Body of pancreas (tissue), 4 donors: ENCODE measurements around the gene PELO. TPM values are rescaled to one million over a fixed set of nuclear protein-coding genes. Genes with fewer than 3 reads are reported as not detected.
A peak's percentile ranks its signal among the peaks of the same experiment; 100 is the strongest.
"Not testable (repeated sequence)": the region's sequence is repeated elsewhere in the genome, so short reads cannot be mapped to it uniquely, and the experiment has no call there.

Experiments used
- ATAC-seq: fragments of 150-250 bp; one replicate; pipeline ENCODE4 v1.9.1; 2016
- DNase-seq, 4 donors: peaks; one replicate each; pipeline ENCODE4 v3.0.0-alpha.2; 2019
- H3K27ac ChIP-seq, 4 donors: fragments of 200-600 bp; sonication (generic); 1 replicate in 3 of 4; 2 replicates in 1 of 4; pipeline versions ENCODE4 v1.5.1 to v1.6.1; 2016 to 2019; ENCODE audit warnings: mild to moderate bottlenecking in 1 of 4, mixed read lengths in 1 of 4, moderate library complexity in 1 of 4
- H3K27me3 ChIP-seq, 2 donors: fragments of 200-600 bp; sonication (generic); one replicate each; pipeline ENCODE4 v1.6.0; 2016; ENCODE audit warnings: mild to moderate bottlenecking in 1 of 2
- H3K36me3 ChIP-seq, 2 donors: fragments of 200-600 bp; sonication (generic); replicated peaks in 1 of 2; 2 replicates each; pipeline ENCODE4 v1.5.1; 2016; ENCODE audit warnings: low read depth in 2 of 2; ENCODE audit not compliant: insufficient read depth in 1 of 2
- H3K4me1 ChIP-seq: fragments of 200-600 bp; sonication (generic); one replicate; pipeline ENCODE4 v1.6.0; 2016
- H3K4me3 ChIP-seq, 2 donors: fragments of 200-600 bp; sonication (generic); 1 replicate in 1 of 2; 2 replicates in 1 of 2; pipeline ENCODE4 v1.5.1; 2016 to 2019
- H3K9me3 ChIP-seq, 3 donors: fragments of 200-600 bp; sonication (generic); 1 replicate in 2 of 3; 2 replicates in 1 of 3; pipeline ENCODE4 v1.5.1; 2016
- CTCF ChIP-seq, 7 experiments: fragments of 450-650 bp in 4 of 7; fragments of 200-600 bp in 3 of 7; sonication (generic) in 3 of 7; IDR thresholded peaks; one replicate each; pipeline ENCODE4 v1.5.1; 2016 to 2019; ENCODE audit warnings: antibody characterized with exemption in 7 of 7
- POLR2A ChIP-seq, 3 donors: fragments of 450-650 bp; IDR thresholded peaks; one replicate each; pipeline ENCODE4 v1.6.1; 2016; ENCODE audit warnings: antibody characterized with exemption in 3 of 3, mild to moderate bottlenecking in 2 of 3
- WGBS, 2 donors: methylation state at CpG; one replicate each; pipeline ENCODE4 v1.1.5; 2017; 5-methylcytosine and 5-hydroxymethylcytosine counted together
- intact Hi-C: fragments of 100-400 bp; cut with DNase I; formaldehyde crosslinking; loops from one replicate; pipeline ENCODE4 v1.15.1; 2023
- total RNA-seq, 2 donors: library from RNA; depleted of rRNA; stranded (reverse); fragments of >200 nt; gene quantifications; one replicate each; pipeline ENCODE4 v1.1.0, GENCODE V29; 2016

PELO gene
- total RNA-seq, 2 donors from 2014 or later: 3.6 to 8.3 TPM

GRCh38 chr5:52743529-52743928 lies 44.2 kb upstream of the PELO start:
- no peak for TF ChIP-seq POLR2A (IDR thresholded peaks at IDR 0.05)
- TF ChIP-seq CTCF (IDR thresholded peaks at IDR 0.05): no peak
- H3K27ac ChIP-seq: no peak overlapping the region

GRCh38 chr5:52743970-52744369 lies 43.7 kb upstream of the PELO start:
- H3K4me1 ChIP-seq: no peaks in the 10 kb centered on the region
- ATAC-seq (peak; percentile 53), DNase-seq (peak in 1 of 4 donors; percentile 30)
- intact Hi-C loops: no loop called here
- WGBS, 2 donors: 48 to 59% methylated on average over 1 of the region's 1 CpG
- H3K9me3 ChIP-seq: no peaks in the 10 kb centered on the region
- no peak overlapping the region for H3K27ac ChIP-seq
- no peaks in the 10 kb centered on the region for H3K27me3 ChIP-seq
- no peak for TF ChIP-seq POLR2A (IDR thresholded peaks at IDR 0.05)
- no peak for TF ChIP-seq CTCF (IDR thresholded peaks at IDR 0.05)
- no peak overlapping the region for H3K4me3 ChIP-seq
- H3K36me3 ChIP-seq: no peaks in the 10 kb centered on the region

More at GRCh38 chr5:52743529-52743928, 44.2 kb upstream of the PELO start:
- Histone ChIP-seq H3K36me3 (no peaks in the 10 kb centered on the region), H3K27me3 (no peaks in the 10 kb centered on the region), H3K4me1 (no peaks in the 10 kb centered on the region), H3K9me3 (no peaks in the 10 kb centered on the region), H3K4me3 (no peak overlapping the region)
- ATAC-seq (no peak), DNase-seq (no peak)
- intact Hi-C loops: no loop called here
- WGBS, 2 donors: 54 to 57% methylated on average over 3 of the region's 3 CpGs

- WGBS, 2 donors: 71 to 86% methylated on average over 2 of the region's 2 CpGs
- H3K36me3 ChIP-seq, H3K27ac ChIP-seq, intact Hi-C loops, H3K4me1 ChIP-seq, H3K27me3 ChIP-seq, ATAC-seq, DNase-seq, H3K9me3 ChIP-seq, H3K4me3 ChIP-seq: not testable (repeated sequence)
These were observed 42.8 kb upstream of the PELO start for GRCh38 chr5:52744867-52745458.

- intact Hi-C loops: no loop called here
- Histone ChIP-seq H3K9me3 (no peaks in the 10 kb centered on the region), H3K36me3 (no peaks in the 10 kb centered on the region), H3K27me3 (no peaks in the 10 kb centered on the region), H3K4me1 (no peaks in the 10 kb centered on the region), H3K4me3 (no peak overlapping the region), H3K27ac (no peak overlapping the region)
- DNase-seq: no peak
- TF ChIP-seq POLR2A (IDR thresholded peaks at IDR 0.05) (no peak), CTCF (IDR thresholded peaks at IDR 0.05) (no peak)
- WGBS, 2 donors: 58 to 61% methylated on average over 2 of the region's 2 CpGs
- no peak for ATAC-seq
These were observed 41.2 kb upstream of the PELO start for GRCh38 chr5:52746539-52746938.

GRCh38 chr5:52748590-52748989 lies 39.1 kb upstream of the PELO start:
- no peaks in the 10 kb centered on the region for H3K4me1 ChIP-seq
- no peaks in the 10 kb centered on the region for H3K9me3 ChIP-seq
- H3K4me3 ChIP-seq: no peak overlapping the region
- TF ChIP-seq POLR2A (IDR thresholded peaks at IDR 0.05) (no peak), CTCF (IDR thresholded peaks at IDR 0.05) (no peak)
- intact Hi-C loops: no loop called here
- DNase-seq (no peak), ATAC-seq (no peak)
- 10 to 19% methylated on average over 1 of the region's 1 CpG for WGBS, 2 donors
- H3K36me3 ChIP-seq: no peaks in the 10 kb centered on the region
- no peak overlapping the region for H3K27ac ChIP-seq
- no peaks in the 10 kb centered on the region for H3K27me3 ChIP-seq
